Measurements from ENCODE around the gene MAFB. TPM values are rescaled to one million over a fixed set of nuclear protein-coding genes. Genes with fewer than 3 reads are reported as not detected.

The MAFB gene
- polyA plus RNA-seq, 3 donors = 9.7 to 45.9 (median 20.9) TPM

DNA sequence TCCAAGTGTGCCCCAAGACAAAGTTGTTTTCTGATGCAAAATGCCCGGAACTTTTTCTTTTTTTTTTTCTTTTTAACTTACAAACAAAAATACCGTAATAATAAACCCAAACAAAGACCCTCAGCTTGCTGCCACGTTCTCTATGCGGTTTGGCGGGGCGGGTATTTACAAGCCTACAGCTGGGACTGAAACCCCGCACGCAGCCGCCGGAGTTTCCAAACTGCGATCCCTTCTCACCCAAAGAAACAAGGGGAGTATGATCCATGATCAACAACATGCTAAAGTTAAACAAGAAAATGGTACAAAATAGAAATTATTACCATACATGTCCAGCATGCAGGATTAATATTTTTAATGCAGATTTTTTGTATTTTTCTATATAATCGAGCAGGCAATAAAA lies 2.1 kb downstream of the MAFB start:
- H3K27ac ChIP-seq (ENCODE audit: low read depth, low read length) = no peak overlapping the region
- WGBS, 3 donors = 21 to 57% (median 21%) methylated on average over 12 of the region's 12 CpGs

DNA sequence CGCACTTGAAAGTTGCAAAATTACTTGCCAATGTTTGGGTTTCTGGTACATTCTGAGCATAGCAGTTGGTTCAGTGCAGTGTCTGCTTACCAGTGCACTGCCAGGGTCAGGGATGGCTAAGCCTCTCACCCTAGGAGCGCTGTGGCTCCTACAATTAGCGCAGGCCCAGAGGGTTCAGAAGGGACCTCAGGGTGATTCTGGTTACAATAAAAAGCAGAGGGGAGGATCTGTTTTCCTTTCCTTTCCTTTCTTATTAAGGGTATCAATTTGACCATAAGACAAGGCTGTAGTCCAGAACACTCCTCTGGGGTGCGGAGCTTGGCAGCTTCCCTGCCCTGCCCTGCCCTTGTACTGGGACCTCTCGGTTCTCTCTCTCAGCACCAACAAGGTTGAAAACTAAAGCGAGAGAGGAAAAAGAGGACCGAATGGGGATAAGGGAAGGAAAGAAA lies 2.6 kb downstream of the MAFB start:
- WGBS, 3 donors = 36 to 60% (median 44%) methylated on average over 7 of the region's 7 CpGs
- no peak overlapping the region for H3K27ac ChIP-seq (ENCODE audit: low read depth, low read length)

DNA sequence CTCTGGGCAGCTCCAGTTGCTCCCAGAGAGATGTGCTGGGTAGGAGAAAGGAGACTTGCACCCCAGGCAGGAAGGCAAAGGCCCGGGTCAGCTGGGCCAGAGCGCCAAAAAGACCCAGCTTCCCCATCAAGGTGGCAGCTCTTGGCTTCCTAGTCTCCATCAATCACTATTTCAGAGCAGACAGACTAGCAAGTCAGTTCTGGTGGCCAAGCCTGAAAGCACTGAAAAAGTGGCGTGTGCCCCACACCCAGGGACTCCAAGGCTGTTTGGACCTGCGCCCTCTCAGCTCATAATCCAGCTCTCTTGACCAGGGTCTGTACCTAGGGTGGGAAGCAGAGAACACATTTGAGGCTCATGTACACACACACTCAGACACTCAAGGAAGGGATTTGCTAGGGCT lies 3.7 kb downstream of the MAFB start:
- H3K27ac ChIP-seq (ENCODE audit: low read depth, low read length) = no peak overlapping the region
- 67 to 87% (median 79%) methylated on average over 4 of the region's 4 CpGs for WGBS, 3 donors

DNA sequence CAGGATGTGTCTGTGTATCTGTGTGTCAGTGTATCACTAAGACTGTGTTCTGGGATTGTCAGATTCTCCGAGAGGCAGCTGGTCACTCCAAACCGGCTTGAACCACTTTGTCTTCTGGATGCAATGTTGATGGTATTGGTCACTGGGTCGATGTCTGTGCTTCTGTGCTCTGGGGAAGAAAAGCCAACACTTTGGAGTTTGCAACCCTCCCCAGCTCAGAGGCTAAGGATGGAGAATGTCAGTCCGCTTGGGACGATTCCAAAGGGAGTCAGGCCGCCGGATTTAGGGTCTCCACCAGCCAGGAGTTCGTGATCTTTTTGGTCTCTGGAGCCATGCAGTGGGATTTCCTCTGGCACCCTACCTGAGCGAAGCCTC lies 5.2 kb downstream of the MAFB start:
- no peak overlapping the region for H3K27ac ChIP-seq (ENCODE audit: low read depth, low read length)
- 52 to 66% (median 57%) methylated on average over 9 of the region's 9 CpGs for WGBS, 3 donors

DNA sequence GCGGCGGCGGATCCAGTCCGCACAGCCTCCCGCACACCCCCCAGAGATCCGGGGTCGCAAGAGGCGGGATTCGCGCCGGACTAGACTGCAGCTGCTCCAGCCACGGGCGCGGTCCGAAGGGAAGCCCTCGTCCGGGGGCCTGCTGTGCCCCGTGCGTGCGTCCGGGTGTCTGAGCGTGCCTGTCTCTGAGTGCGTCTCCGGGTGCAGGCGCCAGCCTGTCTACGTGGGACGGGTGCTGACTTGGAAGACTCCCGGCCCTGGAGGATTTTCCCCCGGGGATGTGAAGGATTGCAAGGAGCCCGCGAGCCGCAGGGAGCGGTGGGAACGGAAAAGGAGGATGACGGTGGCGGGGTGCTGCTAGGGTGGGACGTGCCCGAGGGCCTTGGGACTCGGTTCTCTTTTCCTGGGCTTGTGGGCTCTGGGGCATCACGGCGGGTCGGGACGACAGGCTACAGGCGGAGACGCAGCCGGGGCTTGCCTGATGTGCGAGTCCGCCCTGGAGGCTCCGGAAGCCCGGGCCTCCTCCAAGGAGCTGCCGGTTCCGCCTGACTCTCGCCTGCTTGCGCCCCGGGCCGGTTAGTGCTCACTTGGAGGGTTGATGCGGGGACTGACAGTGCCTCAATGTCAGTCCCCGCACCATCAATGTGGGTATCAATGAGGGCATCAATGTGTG lies 5.7 kb downstream of the MAFB start:
- 27 to 35% (median 33%) methylated on average over 53 to 58 of the region's 58 CpGs for WGBS, 3 donors
- H3K27ac ChIP-seq (ENCODE audit: low read depth, low read length) = no peak overlapping the region

DNA sequence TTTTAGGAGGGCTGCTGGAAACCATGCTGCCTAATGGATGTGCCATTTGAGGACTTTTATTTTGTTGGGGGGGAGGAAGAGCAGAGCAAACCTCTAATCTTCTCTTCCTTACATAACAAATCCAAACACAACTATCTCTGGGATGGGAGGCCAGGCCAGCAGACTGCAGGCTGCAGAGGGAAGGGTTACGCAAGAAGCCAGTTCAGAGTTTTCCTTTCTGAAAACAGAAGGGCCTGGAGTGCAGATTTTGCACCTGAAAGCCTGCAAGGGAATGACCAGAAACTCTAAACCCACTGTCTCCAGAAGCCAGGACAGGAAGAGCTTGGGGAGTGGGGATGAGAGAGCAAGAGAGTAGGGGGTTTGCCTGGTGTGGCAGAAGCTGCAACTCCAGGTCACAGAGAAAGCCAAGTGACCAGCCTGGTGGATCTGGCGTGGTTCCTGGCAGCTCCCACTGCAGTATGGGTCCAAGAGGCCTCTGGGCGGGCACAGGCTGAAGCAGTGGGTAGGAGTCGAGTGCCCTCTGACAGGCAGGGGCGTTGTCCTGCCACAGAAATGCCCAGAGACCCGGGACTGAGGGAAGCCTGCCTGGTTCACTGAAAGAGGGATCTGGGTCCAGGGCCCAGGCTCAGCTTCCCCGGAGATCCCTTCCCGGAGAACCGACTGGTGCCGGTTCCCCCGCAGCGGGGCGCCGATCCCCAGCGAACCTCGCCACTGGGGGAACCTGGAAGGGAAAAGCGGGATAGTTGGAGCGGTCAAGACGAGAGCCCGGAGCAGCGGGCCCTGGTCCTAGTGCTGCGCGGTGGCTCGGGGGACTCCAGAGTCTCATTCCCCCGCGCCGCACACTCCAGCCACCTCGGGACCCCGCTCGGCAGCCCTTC lies 6.7 kb downstream of the MAFB start:
- no peak overlapping the region for H3K27ac ChIP-seq (ENCODE audit: low read depth, low read length)

DNA sequence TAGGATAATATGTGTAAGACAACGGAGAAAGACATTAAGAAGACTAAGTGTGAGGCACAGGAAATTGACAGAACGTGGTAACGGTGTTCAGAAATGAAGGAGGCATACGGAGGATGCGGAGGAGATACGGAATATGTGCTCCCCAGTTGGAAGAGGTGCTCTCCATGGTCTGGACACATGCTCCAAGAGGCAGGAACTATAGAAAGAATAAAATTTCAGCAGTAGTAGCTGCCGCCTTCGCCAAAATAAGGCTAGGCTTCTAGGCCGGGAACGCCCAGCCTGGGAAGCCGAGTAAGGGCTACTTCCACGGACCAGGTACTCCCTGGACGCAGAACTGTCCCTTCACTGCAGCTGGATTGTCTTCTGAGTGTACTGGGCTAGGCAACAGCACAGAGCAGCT lies 7.4 kb downstream of the MAFB start:
- 81 to 90% (median 86%) methylated on average over 13 of the region's 13 CpGs for WGBS, 3 donors
- no peak overlapping the region for H3K27ac ChIP-seq (ENCODE audit: low read depth, low read length)

More for the DNA sequence above, 6.7 kb downstream of the MAFB start:
- whole genome bisulfite sequencing, 3 donors = 42 to 45% (median 44%) methylated on average over 29 to 30 of the region's 30 CpGs

DNA sequence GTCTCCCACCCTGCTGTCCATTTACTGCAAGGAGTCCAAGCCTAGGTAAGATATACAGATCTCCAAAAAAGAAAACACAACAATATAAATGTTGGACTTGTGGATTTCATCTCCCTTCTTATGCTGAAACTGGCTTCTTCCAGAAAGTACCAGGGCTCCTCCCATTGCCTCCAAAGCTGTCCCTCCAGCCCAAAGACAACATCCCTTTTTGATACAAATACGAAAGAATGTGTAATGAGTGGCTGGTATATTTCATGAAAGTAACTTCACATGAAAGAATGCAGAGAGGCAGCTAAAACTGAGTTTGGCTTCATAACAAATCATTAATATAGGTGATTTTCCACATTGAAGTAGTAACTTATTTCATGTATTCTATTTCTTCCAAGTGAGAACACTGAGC lies 7.9 kb downstream of the MAFB start:
- H3K27ac ChIP-seq (ENCODE audit: low read depth, low read length) = no peak overlapping the region
- 76 to 94% (median 85%) methylated on average over 1 of the region's 1 CpG for WGBS, 3 donors

DNA sequence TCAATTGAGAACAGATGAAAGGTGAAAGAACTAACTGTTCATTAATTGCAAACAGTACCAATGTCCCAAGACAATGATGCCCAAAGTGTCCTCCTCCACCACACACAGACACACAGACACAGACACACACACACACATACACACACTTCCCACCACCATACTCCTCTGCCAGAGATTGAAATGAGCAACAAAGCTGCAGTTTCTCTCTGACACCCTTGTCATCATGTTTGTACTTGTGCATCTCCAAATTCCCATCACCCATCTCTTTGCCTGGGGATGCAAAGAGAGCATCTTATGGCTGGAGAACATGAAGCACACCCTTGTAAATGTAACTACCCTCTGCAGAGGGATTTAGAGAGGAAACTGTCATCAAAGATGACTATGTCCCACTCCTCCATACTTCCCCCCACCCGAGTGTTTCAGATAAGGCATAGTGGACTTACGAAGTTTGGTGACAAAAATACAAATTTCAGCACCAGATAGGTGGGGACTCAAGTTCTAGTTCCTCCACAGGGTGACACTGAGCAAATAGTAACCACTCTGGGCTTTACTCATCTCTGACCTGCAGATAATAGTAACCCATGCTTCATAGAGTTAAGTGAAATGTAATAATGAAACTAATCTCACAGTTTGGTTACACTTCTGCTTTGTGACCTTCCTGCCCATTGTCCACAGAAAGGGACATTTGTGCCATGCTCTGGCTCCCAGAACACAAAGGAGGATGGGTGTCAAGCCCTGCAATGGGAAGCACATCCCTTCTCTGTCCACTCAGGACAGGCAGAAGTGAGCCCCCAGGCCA lies 8.7 kb downstream of the MAFB start:
- WGBS, 3 donors = 84 to 94% (median 89%) methylated on average over 2 of the region's 2 CpGs
- H3K27ac ChIP-seq (ENCODE audit: low read depth, low read length) = no peak overlapping the region

DNA sequence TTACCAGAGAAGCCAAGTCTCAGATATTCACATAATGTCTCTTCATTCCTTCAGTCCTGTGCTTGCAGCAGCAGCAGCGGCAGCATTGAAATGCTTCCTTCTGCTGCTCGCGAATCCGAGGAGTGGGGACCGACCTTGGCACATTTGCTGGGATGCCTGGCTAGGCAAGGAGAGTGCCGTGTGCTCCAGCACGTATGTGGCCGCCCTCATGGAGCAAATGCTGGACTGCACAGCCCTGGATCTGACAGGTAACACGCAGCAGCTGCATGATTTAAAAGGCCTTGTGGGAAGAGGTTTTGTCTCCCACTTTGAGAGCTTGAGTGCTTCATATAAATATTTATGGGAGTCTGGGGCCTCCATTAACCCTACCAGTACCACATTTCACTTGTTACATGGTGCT lies 9.9 kb downstream of the MAFB start:
- H3K27ac ChIP-seq (ENCODE audit: low read depth, low read length) = no peak overlapping the region
- WGBS, 3 donors = 75 to 83% (median 79%) methylated on average over 9 of the region's 9 CpGs

DNA sequence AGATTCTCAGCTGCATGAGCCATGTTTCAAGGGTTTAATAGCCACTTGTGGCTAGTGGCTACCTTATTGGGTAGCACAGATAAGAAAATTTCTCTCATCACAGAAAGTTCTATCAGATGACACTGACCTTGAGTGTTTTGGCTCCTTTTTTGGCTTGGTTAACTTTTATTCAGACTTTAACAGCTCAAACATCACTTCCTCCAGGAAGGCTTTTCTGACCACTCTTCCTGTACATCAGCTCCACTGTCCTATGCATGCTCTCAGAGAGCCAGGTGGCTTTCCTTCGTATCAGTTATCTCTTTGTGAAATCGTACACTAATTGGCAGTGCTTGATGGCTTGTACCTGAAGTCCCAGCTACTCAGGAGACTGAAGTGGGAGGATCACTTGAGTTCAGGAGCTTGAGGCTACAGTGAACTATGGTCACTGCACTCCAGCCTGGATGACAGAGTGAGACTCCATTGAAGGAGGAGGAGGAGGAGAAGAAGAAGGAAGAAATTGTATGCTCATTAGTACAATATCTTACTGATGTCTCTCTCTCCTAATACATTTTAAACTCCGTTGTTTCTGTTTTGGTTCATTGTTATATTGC lies 10.7 kb downstream of the MAFB start:
- H3K27ac ChIP-seq (ENCODE audit: low read depth, low read length) = no peak overlapping the region
- WGBS, 3 donors = 49 to 60% (median 58%) methylated on average over 3 of the region's 3 CpGs

DNA sequence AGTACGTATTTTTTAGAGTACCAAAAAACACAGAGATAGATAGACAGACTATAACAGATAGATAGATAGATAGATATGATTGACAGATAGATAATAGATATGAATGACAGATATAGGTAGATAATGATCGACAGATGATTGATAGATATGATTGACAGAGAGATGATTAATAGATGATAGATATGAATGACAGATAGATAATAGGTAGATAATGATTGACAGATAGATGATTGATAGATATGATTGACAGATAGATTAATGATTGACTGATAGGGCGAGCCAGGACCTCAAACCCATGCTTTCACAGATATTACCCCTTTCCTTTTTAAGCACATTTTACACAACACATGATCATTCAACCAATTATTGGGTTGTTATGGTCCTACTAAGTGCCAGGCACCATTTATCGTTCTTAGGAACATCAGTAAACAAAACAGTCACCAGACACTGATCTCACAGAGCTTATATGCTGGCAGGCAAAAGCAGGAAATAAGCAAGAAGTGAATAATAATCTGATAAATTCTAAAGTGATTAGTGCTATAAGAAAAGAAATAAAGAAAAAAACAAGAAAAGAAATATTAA lies 11.6 kb downstream of the MAFB start:
- no peak overlapping the region for H3K27ac ChIP-seq (ENCODE audit: low read depth, low read length)
- WGBS, 3 donors = 65 to 85% (median 80%) methylated on average over 4 of the region's 4 CpGs

DNA sequence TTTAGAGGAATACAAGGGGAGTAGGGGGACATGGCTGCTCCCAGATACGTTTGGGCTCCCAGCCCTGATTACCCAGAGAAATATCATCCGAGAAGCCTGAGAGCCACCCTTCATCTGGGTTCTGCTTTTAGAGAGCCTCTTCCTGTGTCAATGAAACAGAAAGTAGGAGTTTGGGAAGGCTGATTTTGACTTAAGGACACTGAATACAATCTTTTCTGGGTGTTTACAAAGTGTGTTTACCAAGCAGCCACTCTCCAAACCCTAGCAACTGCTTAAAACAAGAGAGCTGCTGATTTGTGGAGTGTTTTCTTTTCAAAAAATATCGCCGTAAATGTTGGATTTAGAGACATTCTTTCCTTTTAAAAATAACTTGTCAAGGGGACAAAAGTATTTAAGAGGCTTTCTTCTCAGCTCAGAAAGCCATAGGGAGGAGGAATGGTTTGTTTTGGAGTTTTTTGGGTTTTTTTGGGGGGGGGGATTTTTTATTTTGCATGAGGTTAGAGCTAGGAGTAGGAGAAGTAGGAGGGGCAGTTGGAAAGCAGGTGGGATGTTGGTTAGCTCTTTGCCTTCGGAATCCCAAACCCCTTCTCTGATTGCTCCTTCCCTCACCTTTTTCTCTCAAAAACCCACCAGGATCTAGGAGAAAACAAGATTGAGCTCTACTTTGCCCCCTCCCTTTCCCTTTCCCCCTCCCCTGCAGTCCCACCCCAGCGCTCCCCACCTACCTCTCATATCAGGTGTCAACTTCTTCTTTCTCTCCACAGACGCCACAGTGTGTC lies 12.4 kb downstream of the MAFB start:
- WGBS, 3 donors = 40 to 57% (median 56%) methylated on average over 7 of the region's 7 CpGs
- no peak overlapping the region for H3K27ac ChIP-seq (ENCODE audit: low read depth, low read length)

DNA sequence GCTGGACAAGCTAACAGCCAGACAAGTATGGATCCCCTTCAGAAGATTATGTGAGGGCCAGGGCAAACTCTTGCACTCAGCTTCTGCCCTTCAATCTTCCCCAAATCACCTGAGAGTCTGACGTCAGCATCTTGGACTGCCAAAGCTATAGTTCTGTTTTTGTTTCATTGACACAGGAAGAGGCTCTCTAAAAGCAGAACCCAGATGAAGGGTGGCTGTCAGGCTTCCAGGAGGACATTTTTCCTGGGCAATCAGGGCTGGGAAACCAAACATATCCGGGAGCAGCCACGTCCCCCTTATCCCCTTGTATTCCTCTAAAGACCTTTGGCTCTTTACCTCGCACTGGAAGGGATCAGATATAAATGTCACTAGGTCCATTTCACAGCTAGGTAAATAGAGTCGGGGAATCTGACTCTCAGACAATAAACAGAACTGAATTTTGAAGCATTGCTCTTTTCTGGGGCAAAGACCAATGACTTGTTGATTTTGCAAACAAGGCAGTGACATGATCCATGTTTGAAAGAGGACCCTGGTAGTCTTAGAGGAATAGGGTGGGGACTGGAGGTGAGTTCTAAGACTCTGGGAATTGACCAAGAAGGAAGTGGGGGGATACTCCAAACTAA lies 13.3 kb downstream of the MAFB start:
- no peak overlapping the region for H3K27ac ChIP-seq (ENCODE audit: low read depth, low read length)
- 45 to 62% (median 60%) methylated on average over 5 of the region's 5 CpGs for WGBS, 3 donors

DNA sequence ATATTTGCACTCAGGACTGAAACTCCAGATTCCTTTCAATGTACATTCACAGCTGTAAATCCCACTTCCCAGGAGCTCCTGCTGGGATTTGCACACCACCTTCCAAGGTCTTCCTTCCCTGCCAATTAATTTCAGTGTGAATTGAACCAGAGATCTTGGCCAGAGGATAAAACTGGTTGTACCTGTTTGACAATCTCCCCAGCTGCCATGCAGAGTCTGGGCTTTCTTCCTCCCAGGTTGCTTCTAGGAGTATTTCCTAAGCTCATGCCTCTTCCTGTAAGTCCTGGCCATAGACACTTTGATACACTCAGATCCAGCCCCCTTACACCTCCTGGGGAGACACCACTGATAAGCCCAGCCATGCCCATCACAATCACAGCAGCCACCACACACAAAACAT lies 15.6 kb downstream of the MAFB start:
- no peak overlapping the region for H3K27ac ChIP-seq (ENCODE audit: low read depth, low read length)

DNA sequence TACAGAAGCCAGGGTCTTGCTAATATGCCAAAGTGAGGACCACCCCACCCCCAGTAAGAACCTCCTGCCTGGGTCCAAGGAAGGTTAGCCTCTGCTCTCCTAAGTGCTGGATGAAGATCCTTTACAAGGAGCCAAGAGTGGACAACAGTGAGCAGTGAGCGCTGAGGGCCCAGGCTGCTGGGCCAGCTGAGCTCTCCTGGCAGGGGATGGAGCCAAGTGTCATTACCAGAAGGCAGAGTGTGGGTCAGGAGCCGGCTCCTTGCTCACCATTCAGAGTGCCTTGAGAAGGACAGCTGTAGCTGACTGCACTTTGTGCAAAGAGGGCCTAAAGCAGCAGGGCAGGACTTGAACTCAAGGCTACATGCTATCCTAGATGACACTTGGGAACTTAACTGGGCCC lies 16.9 kb downstream of the MAFB start:
- 81 to 100% (median 92%) methylated on average over 2 of the region's 2 CpGs for WGBS, 3 donors
- H3K27ac ChIP-seq (ENCODE audit: low read depth, low read length) = no peak overlapping the region

DNA sequence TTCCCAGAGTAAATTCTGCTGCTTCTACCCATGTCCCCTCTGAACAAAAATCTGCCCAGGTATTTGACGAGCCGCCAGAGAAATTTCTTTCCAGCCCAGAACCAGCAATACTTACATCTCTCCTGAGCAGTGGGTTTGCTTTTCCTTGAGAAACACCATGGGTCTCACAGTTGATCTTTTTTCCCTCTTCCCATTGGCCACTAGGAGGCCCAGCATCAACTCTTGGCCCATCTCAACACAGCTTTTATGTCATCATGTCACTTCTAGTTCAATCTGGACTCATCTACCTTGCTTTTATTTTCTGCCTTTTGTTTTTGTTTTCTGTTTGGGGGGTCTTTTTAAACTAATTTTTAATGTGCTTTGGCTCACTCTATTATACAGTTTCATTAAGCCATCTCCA lies 18.8 kb downstream of the MAFB start:
- H3K27ac ChIP-seq (ENCODE audit: low read depth, low read length) = no peak overlapping the region
- 96 to 98% (median 96%) methylated on average over 2 of the region's 2 CpGs for WGBS, 3 donors

Data from adipose tissue (tissue), 3 donors.